Stimulated activated naive CD8-positive, alpha-beta T cell treated with anti-CD3 and anti-CD28 coated beads, Interleukin-15, amount 100 ng/mL, for 72 hours (primary cell): Measurements from ENCODE around the gene FAM24B.

Experiments
- ATAC-seq: fragments of 150-1000 bp; cut with Tn5 transposase; 2 replicates; pipeline ENCODE4 v1.10.0; 2021; ENCODE audit warnings: mild to moderate bottlenecking, moderate library complexity
- DNase-seq, 2 donors: peaks; one replicate each; pipeline ENCODE4 v3.0.0; 2021 to 2022
- H3K27ac Mint-ChIP-seq, 2 donors: one replicate each; pipeline ENCODE4 v1.8.0; 2022; ENCODE audit warnings: mild to moderate bottlenecking in 2 of 2, mixed read lengths in 2 of 2, moderate library complexity in 2 of 2
- H3K27me3 Mint-ChIP-seq: one replicate; pipeline ENCODE4 v1.8.0; 2022; ENCODE audit warnings: mixed read lengths
- H3K4me1 Mint-ChIP-seq: one replicate; pipeline ENCODE4 v1.8.0; 2022; ENCODE audit warnings: mild to moderate bottlenecking, mixed read lengths
- H3K4me3 Mint-ChIP-seq, 2 donors: one replicate each; pipeline ENCODE4 v1.8.0; 2022; ENCODE audit warnings: mild to moderate bottlenecking in 2 of 2, mixed read lengths in 2 of 2, moderate library complexity in 1 of 2
- H3K9me3 Mint-ChIP-seq, 2 donors: one replicate each; pipeline ENCODE4 v1.8.0; 2022; ENCODE audit warnings: mixed read lengths in 2 of 2

Gene FAM24B

DNA sequence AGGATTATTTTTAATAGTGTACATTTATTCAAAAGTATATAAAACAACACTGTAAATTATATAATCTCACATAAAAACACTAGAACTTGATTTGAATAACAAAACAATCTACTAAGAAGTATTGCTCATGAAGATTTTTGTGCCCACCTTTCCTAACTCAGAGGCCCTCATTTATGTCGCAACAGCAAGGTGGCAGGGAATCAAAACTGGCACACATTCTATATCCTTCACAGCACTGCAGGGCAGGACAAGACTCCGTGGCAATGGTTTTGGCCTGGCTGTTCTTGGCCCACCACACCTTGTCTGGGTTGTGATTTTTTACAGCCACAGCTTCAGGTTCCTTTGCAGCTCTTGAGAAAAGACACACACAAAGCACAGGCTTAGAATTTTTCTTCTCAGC lies 30.3 kb downstream of the FAM24B start:
- Mint-ChIP-seq H3K9me3 (peaks cover 10 to 12% of the 10 kb centered on the region in 2 donors), H3K4me3 (no peak overlapping the region), H3K27me3 (no peaks in the 10 kb centered on the region), H3K27ac (no peak overlapping the region), H3K4me1 (peaks cover 10% of the 10 kb centered on the region)
- ATAC-seq: no peak
- DNase-seq: no peak

DNA sequence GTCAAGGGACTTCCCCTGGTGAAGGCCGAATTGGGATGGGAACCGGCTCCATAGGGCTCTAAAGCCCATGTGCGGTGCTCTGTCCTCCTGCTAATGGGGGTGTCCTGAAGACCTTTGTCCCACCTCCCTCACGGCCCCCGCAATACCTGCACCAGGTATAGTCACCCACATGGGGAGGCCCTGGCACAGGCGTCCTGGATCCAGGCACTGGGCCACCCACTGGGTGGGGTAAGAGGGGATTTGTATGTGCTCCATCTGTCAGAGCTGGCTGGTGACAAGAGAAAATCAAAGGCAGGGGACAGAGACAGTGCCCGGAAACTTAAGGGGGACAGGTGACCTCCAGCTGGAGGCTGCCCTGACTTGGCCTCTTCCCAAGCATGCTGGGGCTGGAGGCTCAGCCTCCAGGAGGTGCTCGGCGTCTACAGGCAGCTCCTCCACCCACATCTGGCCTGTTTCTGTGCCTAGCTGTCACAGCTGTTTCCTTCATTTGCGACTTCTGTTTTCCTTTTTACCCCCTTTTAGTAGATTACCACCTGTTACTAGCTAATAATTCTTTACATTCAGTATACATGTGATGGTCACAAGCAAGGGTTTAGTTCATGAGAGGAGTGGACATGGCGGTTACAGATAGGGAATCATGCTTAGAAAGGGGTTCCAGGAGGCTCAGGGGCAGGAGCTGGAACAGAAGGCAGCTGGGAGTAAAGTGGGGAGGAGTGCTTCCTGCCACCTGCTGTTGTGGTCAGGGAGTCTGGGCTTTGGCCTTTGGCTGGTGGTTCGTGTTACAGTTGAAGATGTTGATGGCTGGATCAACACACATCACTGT lies 31.4 kb downstream of the FAM24B start:
- no peak overlapping the region for H3K4me3 Mint-ChIP-seq
- H3K4me1 Mint-ChIP-seq: peaks cover under 1% of the 10 kb centered on the region
- no peaks in the 10 kb centered on the region for H3K27me3 Mint-ChIP-seq
- H3K9me3 Mint-ChIP-seq: peaks cover 10 to 12% of the 10 kb centered on the region in 2 donors
- DNase-seq: no peak
- ATAC-seq: no peak
- H3K27ac Mint-ChIP-seq: peak overlapping the region in 1 of 2 donors; percentile 82

DNA sequence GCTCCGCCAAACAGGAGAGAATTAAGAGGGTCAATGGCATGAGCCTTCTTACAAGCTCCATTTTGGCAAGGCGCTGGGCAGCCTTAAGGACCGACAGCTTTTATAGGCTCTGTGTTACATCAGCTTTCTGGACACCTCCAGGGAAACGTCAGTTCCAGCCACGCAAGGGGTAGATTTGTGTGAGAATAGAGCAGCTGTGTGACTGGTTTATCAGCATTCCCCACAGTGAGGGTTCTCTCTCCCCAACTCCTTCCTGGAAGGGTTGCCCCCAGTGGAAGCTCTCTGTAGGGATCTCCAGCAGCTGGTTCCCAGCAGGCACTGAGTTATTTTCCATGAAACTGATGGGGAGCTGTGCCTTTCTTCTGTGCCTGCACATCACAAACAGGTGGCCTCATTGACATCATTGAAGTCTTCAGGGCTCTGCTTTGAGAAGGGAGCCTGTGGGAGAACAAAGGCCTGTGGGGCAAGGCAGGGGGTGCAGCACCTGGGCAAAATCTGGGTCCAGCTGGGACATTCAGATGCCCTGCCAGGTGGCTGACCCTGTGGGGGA lies 33.5 kb downstream of the FAM24B start, which contains the start of gene CUZD1:
CUZD1 (minus strand) TSS at position 75 of the 550 bp plus-strand sequence; CDS start at position 61, 14 bp downstream.
- no peak within 1 kb of the TSS for H3K4me3 Mint-ChIP-seq
- peaks cover 12 to 15% of the 10 kb centered on the region in 2 donors for H3K9me3 Mint-ChIP-seq
- H3K4me1 Mint-ChIP-seq: no peaks in the 10 kb centered on the region
- ATAC-seq (no peak), DNase-seq (no peak)
- H3K27me3 Mint-ChIP-seq: no peaks in the 10 kb centered on the region
- peak within 1 kb of the TSS; percentile 38 to 54 for H3K27ac Mint-ChIP-seq

DNA sequence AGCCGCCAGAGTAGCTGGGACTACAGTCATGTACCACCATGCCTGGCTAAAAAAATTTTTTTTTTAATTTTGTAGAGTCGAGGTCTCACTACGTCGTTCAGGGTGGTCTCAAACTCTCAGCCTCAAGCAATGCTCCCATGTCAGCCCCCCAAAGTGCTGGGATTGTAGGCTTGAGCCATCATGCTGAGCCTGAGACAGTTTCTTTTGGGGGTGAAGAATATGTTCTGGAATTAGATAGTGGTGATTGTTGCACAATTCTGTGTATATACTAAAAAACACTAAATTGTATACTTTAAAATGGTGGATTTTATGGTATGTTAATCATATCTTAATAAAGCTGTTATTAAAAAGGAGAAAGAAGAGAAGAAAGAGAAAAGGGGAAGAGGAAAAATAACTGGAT lies 35.2 kb downstream of the FAM24B start:
- peak overlapping the region in 1 of 2 donors; percentile 82 for H3K27ac Mint-ChIP-seq
- H3K4me1 Mint-ChIP-seq: no peaks in the 10 kb centered on the region
- H3K27me3 Mint-ChIP-seq: no peaks in the 10 kb centered on the region
- peaks cover 12 to 15% of the 10 kb centered on the region in 2 donors for H3K9me3 Mint-ChIP-seq
- ATAC-seq (no peak), DNase-seq (no peak)
- no peak overlapping the region for H3K4me3 Mint-ChIP-seq

DNA sequence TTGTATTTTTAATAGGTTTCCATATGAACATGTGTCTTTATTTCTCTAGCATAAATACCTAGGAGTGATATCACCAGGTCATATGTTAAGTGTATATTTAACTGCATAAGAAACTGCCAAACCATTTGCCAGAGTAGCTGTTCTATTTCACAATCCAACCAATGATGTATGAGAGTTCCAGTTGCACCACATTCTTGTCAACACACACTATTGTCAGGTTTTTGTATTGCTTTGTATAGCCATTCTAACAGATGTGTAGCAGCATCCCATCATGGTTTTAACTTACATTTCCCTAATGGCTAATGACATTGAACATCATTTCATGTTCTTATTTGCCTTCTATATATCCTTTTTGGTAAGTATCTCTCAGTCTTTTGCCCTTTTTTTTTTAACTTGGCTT lies 37.8 kb downstream of the FAM24B start:
- Mint-ChIP-seq H3K9me3 (peaks cover 8 to 13% of the 10 kb centered on the region in 2 donors), H3K27ac (peak overlapping the region in 1 of 2 donors; percentile 93), H3K4me1 (no peaks in the 10 kb centered on the region), H3K27me3 (no peaks in the 10 kb centered on the region), H3K4me3 (no peak overlapping the region)
- ATAC-seq (no peak), DNase-seq (no peak)

DNA sequence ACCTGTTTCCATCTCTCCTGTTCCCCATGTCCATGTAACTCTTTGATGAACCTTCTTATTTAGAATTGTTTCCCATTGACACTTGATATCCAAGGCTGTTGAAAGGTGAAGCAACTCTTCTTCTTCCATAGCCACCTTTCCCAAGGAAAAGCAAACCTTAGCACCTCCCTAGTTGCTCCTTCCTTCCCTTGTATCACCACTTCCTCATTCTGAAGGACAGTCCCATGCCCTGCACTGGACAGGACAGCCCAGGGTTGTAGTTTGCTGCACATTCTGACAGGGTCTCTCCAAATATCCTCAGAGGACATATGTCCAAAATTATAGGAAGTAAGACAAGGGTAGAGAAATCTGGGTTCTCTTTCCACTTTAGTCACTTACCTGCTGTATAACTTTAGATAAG lies 39.9 kb downstream of the FAM24B start:
- Mint-ChIP-seq H3K9me3 (peaks cover 0 to 5% of the 10 kb centered on the region in 2 donors), H3K27me3 (no peaks in the 10 kb centered on the region), H3K27ac (peak overlapping the region in 1 of 2 donors; percentile 67), H3K4me1 (no peaks in the 10 kb centered on the region), H3K4me3 (no peak overlapping the region)
- DNase-seq (no peak), ATAC-seq (no peak)

DNA sequence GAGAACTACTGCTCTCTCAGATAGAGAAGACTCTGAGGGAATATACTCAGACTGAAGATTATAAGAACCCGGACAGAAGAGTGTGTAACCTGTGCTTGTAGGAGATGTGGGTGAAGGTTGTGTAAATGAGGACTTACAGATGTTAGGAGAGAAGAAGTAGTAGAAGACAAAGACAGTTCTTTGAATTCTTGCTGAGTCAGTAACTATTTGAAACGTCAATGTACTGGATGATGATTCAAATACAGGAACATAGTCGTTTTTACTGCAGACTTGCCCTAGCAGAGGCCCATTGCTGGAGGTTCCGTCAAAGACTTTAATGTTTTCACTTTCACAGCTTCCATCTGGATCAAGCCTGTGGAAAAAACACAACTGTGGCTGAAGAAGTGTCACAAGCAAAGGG lies 40.5 kb downstream of the FAM24B start:
- DNase-seq (no peak), ATAC-seq (no peak)
- H3K27ac Mint-ChIP-seq: no peak overlapping the region
- H3K9me3 Mint-ChIP-seq: peaks cover 0 to 5% of the 10 kb centered on the region in 2 donors
- H3K4me1 Mint-ChIP-seq: no peaks in the 10 kb centered on the region
- no peaks in the 10 kb centered on the region for H3K27me3 Mint-ChIP-seq
- H3K4me3 Mint-ChIP-seq: no peak overlapping the region

DNA sequence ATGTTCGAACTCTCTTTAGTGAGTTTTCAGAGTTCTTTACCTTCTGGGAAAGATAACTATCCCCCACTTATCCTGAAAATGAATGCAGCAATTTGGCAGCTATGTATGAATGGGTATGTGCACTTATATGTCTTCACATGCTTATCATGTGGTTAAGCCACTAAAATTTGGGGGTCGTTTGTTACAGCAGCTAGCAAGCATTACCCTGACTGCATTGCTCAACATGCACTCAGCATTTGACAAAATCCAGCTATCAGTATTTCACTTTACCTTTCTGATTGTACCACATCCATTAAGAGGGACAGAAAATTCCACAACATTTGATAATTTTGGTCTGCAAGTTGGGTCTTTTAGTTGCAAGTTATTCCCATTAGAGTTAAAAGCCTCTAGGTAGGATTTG lies 43.5 kb downstream of the FAM24B start:
- H3K4me3 Mint-ChIP-seq: no peak overlapping the region
- ATAC-seq: no peak
- H3K4me1 Mint-ChIP-seq: no peaks in the 10 kb centered on the region
- no peak for DNase-seq
- H3K27me3 Mint-ChIP-seq: no peaks in the 10 kb centered on the region
- no peak overlapping the region for H3K27ac Mint-ChIP-seq
- peaks cover 0 to under 1% of the 10 kb centered on the region in 2 donors for H3K9me3 Mint-ChIP-seq

DNA sequence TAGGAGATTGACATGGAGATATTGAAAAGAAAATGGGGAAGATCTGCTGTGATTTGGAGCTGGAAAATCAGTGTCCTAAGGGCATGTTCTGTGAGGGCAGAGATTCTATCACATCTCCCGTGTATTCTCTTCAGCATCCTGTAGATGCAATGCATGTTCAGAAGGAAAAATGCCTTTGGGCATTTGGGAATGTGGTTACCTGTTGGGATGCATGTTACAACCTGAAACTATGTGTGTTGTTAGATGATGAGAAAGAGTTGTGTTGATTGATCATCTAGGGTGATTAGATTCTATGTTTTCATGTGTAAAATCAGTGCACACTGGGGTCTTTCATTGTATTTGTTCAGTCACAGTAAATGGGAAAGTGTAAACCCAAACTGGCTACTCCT lies 48.4 kb downstream of the FAM24B start:
- no peak overlapping the region for H3K4me3 Mint-ChIP-seq
- no peaks in the 10 kb centered on the region for H3K4me1 Mint-ChIP-seq
- DNase-seq: no peak

DNA sequence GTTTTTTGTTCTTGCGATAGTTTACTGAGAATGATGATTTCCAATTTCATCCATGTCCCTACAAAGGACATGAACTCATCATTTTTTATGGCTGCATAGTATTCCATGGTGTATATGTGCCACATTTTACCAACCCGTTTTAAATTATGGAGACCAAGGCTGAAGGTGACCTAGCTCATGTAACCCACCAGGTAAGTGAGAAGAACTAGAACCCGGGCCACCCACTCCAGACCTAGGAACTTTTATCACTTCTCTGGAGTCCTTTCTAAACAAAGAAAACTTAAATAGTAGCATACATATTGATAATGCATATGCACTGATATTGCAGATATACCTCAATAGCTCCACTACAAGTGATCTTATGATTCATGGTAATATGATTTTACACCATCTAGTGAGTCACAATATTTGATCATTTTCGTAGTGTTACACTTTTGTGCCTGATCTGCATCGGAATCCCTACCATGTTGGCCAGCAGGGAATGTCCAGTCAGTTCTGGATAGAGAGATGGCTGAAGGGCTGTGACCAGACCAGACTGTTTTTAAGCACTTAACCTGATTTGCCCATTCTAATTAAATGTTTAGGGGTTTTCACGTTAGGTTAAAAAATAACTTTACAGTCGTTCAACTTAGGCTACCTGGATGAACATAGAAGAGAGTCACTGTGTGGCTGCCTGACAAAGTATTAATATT lies 49.0 kb downstream of the FAM24B start:
- H3K27me3 Mint-ChIP-seq: peaks cover 7% of the 10 kb centered on the region
- no peaks in the 10 kb centered on the region for H3K4me1 Mint-ChIP-seq
- no peak overlapping the region for H3K4me3 Mint-ChIP-seq
- ATAC-seq: no peak
- no peak overlapping the region for H3K27ac Mint-ChIP-seq
- no peak for DNase-seq
- H3K9me3 Mint-ChIP-seq: peaks cover 0 to 5% of the 10 kb centered on the region in 2 donors

More for the DNA sequence above, 48.4 kb downstream of the FAM24B start:
- Mint-ChIP-seq H3K9me3 (peaks cover 0 to 5% of the 10 kb centered on the region in 2 donors), H3K27ac (no peak overlapping the region), H3K27me3 (peaks cover 7% of the 10 kb centered on the region)
- no peak for ATAC-seq

DNA sequence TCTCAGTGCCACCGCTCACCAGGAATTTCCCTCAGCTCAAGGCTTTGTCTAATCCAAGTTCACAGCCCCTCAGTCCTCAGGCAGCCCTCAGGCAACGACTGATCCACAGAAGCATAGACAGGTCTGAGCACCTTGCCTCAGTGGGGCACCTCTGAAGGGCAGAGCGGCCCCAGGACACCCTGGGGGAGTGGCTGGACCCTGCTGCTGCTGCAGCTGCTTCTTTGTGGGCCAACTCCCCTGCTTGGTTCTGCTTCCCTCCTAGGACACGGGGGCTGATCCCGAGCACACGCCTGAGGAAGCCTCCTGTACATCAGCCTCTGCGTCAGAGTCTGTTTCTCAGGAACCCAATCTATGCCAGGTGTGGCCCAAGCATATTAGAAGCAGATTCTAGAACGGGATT lies 49.9 kb downstream of the FAM24B start:
- DNase-seq (no peak), ATAC-seq (no peak)
- H3K27me3 Mint-ChIP-seq: peaks cover 16% of the 10 kb centered on the region
- H3K4me3 Mint-ChIP-seq: no peak overlapping the region
- H3K9me3 Mint-ChIP-seq: peaks cover 0 to 5% of the 10 kb centered on the region in 2 donors
- H3K4me1 Mint-ChIP-seq: no peaks in the 10 kb centered on the region
- H3K27ac Mint-ChIP-seq: no peak overlapping the region

DNA sequence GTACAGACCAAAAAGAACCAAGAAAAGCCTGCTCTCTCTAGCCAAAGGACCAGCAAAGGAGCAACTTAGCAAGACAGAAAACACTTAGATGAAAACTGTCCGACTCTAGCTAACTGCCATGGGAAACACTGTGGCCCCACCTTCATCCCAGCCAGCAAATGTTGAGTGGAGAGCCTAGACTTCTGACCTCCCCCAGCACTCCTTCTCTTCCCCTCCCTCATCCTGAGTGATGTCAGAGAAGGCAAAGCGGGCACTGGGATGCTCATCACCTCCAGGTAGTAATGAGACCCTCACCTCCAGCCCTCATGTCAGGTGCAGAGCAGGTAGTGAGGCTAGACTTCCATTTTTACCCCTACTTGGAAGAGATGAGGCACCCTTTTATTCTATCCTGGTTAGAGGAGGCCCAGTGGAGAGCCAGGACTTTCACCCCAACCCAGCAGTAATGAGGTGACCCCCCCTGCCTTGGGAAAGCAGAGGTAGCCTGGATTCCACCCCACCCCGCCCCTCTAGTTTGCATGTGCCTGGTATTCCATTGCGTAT lies 50.6 kb downstream of the FAM24B start:
- Mint-ChIP-seq H3K4me1 (no peaks in the 10 kb centered on the region), H3K27me3 (peaks cover 23% of the 10 kb centered on the region), H3K9me3 (peaks cover 0 to 5% of the 10 kb centered on the region in 2 donors), H3K27ac (no peak overlapping the region), H3K4me3 (no peak overlapping the region)
- ATAC-seq (no peak), DNase-seq (no peak)

DNA sequence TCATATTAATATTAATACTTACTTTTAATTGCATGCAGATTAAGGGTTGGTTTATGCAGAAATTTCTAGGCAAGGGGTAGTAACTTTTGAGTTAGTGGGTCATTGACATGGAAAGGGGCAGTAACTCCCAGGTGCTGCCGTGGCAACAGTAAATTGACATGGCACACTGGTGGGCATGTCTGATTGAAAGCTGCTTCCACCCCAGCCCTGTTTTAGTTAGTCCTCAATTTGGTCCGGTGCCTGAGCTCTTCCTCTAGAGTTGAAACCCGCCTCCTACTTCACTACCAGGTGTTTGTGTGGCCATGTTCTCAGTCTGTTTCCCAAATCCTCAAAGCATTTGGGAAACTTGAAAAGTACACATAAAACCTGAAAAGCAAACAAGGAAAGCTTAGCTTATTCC lies 52.1 kb downstream of the FAM24B start:
- ATAC-seq (no peak), DNase-seq (no peak)
- H3K27me3 Mint-ChIP-seq: peaks cover 37% of the 10 kb centered on the region
- peaks cover 0 to 5% of the 10 kb centered on the region in 2 donors for H3K9me3 Mint-ChIP-seq
- no peak overlapping the region for H3K27ac Mint-ChIP-seq
- no peak overlapping the region for H3K4me3 Mint-ChIP-seq
- no peaks in the 10 kb centered on the region for H3K4me1 Mint-ChIP-seq

DNA sequence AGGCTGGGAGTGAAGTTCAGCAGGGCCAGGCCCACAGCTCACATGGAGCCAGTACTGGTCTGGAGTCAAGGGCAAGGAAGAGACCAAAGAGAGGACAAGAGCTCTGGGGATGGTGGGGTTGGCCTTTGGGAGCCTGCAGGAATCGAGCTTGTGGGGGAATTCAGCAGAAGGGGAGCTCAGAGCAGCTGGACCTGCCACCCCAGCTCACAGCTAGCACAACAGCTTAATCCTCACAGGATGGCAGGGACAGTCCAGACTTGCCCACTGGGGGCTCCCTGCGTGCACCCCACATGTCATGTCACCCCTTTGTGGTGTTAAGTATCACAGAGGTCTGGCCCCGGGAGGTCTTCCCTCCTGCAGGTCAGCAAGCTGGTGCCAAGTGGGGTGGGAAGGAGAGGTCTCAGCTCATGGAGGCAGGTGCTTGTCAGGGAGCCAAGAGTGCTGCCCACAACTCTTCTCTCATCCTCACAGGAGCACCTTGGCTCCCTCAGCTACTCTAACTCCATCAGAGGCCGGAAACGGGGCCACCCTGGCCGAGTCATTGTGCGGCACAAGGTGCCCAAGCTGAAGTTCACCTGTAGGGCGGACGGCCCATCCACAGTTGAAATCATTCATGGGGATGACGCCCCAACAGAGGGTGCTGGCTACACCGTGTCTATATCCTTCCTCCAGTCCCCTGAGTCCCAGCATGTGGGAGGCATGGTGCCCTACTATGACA lies 56.2 kb downstream of the FAM24B start:
- H3K27me3 Mint-ChIP-seq: peaks cover 65% of the 10 kb centered on the region
- no peaks in the 10 kb centered on the region for H3K4me1 Mint-ChIP-seq
- ATAC-seq (no peak), DNase-seq (no peak)
- no peak overlapping the region for H3K27ac Mint-ChIP-seq
- no peak overlapping the region for H3K4me3 Mint-ChIP-seq
- no peaks in the 10 kb centered on the region for H3K9me3 Mint-ChIP-seq

DNA sequence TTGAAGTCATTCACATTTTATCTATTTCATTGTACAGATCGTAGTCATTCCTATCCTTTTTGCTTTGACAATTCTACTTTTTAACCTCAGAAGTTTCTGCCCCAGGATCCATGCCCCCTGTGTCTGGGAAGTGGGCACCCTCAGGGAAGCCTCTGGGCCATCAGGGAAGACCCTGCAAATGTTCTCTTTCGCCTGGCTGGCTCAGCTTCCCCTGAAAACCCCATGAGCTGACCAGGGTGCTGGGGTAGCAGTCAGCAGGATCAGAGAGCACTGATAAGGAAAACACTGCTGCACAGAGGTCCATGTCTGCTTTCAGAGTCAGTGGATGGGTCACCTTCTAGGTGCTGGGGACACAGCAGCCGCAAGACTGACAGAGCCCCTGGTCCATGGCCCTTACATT lies 57.6 kb downstream of the FAM24B start:
- H3K9me3 Mint-ChIP-seq: no peaks in the 10 kb centered on the region
- no peak overlapping the region for H3K4me3 Mint-ChIP-seq
- H3K27me3 Mint-ChIP-seq: peaks cover 75% of the 10 kb centered on the region
- ATAC-seq (no peak), DNase-seq (no peak)
- no peaks in the 10 kb centered on the region for H3K4me1 Mint-ChIP-seq
- H3K27ac Mint-ChIP-seq: no peak overlapping the region
